K562 (cell line): ENCODE data around the gene PRSS38. TPM values are rescaled to one million over a fixed set of nuclear protein-coding genes. Genes with fewer than 3 reads are reported as not detected.

Source experiments
- C11orf30 ChIP-seq: fragments of 450-650 bp; IDR thresholded peaks from 2 replicates; pipeline ENCODE4 v1.6.1; 2016; ENCODE audit warnings: low read depth, mild to moderate bottlenecking
- ESRRA ChIP-seq: fragments of 450-650 bp; IDR thresholded peaks from 2 replicates; pipeline ENCODE4 v1.6.1; 2014; ENCODE audit warnings: low read depth, mild to moderate bottlenecking, moderate library complexity, borderline replicate concordance
- GTF3C2 ChIP-seq: IDR thresholded peaks from 3 replicates; pipeline ENCODE4 v1.6.1; 2011; ENCODE audit warnings: borderline replicate concordance, mild to moderate bottlenecking, moderate library complexity; ENCODE audit not compliant: insufficient read length; ENCODE audit errors: extremely low read depth
- ID3 ChIP-seq, 2 experiments: fragments of 250-450 bp in 1 of 2; fragments of 450-650 bp in 1 of 2; sonication (Bioruptor Pico) in 1 of 2; IDR thresholded peaks; 2 replicates each; pipeline versions ENCODE4 v1.6.1 to v1.8.0; 2016 to 2021; ENCODE audit warnings: mild to moderate bottlenecking in 2 of 2, moderate library complexity in 2 of 2, missing compliant biosample characterization in 1 of 2, missing genetic modification characterization in 1 of 2
- MAFG ChIP-seq: fragments of 450-650 bp; conservative IDR thresholded peaks from 2 replicates; pipeline ENCODE4 v1.6.1; 2016; ENCODE audit warnings: missing genetic modification characterization, missing compliant biosample characterization
- MED1 ChIP-seq: sonication (generic); formaldehyde crosslinking; IDR thresholded peaks from 2 replicates; pipeline ENCODE4 v1.8.1; 2023; ENCODE audit warnings: missing genetic modification reagents, borderline replicate concordance
- NCOA6 ChIP-seq: fragments of 450-650 bp; IDR thresholded peaks from 2 replicates; pipeline ENCODE4 v1.6.1; 2017; ENCODE audit warnings: mild to moderate bottlenecking
- NFE2L1 ChIP-seq: fragments of 450-650 bp; IDR thresholded peaks from 2 replicates; pipeline ENCODE4 v1.6.1; 2016; ENCODE audit warnings: missing genetic modification characterization, low read depth, mild to moderate bottlenecking, missing compliant biosample characterization, moderate library complexity, borderline replicate concordance
- OTX1 ChIP-seq: fragments of 450-650 bp; formaldehyde crosslinking; IDR thresholded peaks from 2 replicates; pipeline ENCODE4 v1.4.0; 2022; ENCODE audit warnings: mild to moderate bottlenecking
- SAFB2 ChIP-seq: fragments of 200-400 bp; formaldehyde crosslinking; IDR thresholded peaks from 2 replicates; pipeline ENCODE4 v1.6.1; 2018; ENCODE audit warnings: borderline replicate concordance, low read length, low read depth, moderate library complexity; ENCODE audit not compliant: severe bottlenecking
- SMARCE1 ChIP-seq: fragments of 450-650 bp; IDR thresholded peaks from 2 replicates; pipeline ENCODE4 v1.7.1; 2016; ENCODE audit warnings: mild to moderate bottlenecking
- SRSF9 ChIP-seq: fragments of 200-400 bp; formaldehyde crosslinking; IDR thresholded peaks from 2 replicates; pipeline ENCODE4 v1.6.1; 2017; ENCODE audit warnings: low read depth, low read length, borderline replicate concordance
- TEAD1 ChIP-seq, 2 experiments: fragments of 450-650 bp in 1 of 2; sonication (generic) in 1 of 2; formaldehyde crosslinking; IDR thresholded peaks; 2 replicates each; pipeline versions ENCODE4 v1.4.0 to v1.8.0; 2020 to 2022; ENCODE audit warnings: mild to moderate bottlenecking in 2 of 2, missing genetic modification reagents in 1 of 2
- USF1 ChIP-seq: sonication (generic); formaldehyde crosslinking; IDR thresholded peaks from 2 replicates; pipeline ENCODE4 v1.9.0; 2022; ENCODE audit warnings: mild to moderate bottlenecking, missing genetic modification reagents
- ZNF316 ChIP-seq: fragments of 450-650 bp; IDR thresholded peaks from 2 replicates; pipeline ENCODE4 v1.6.1; 2016
- ZNF445 ChIP-seq: fragments of 250-450 bp; sonication (Bioruptor Pico); IDR thresholded peaks from 2 replicates; pipeline ENCODE4 v1.4.0; 2020; ENCODE audit warnings: low read depth, mild to moderate bottlenecking, moderate library complexity
- polyA plus RNA-seq, 8 experiments: library from polyadenylated mRNA; depleted of rRNA in 4 of 8; stranded (reverse) in 5 of 8; unstranded in 3 of 8; fragments of >200 nt; fragmentation: Nextera tagmentation in 2 of 8; fragmentation: Illumina TruSeq in 1 of 8; extraction: Ambion mirVana in 2 of 8; extraction: Trizol in 1 of 8; gene quantifications; 2 replicates each; pipeline versions ENCODE4 v1.2.1 to v1.2.3, GENCODE V29; 2011 to 2014; ENCODE audit warnings: inconsistent platforms in 1 of 8, missing spikeins in 1 of 8
- total RNA-seq, 7 experiments: library from RNA; depleted of rRNA in 6 of 7; stranded (reverse); fragments of >200 nt in 6 of 7; fragmentation: Illumina TruSeq in 2 of 7; extraction: Trizol in 2 of 7; gene quantifications; 2 replicates each; pipeline versions ENCODE4 v1.2.1 to v1.2.3, GENCODE V29; 2011 to 2021; ENCODE audit warnings: low replicate concordance in 1 of 7

PRSS38 gene
- total and polyA plus RNA-seq, 9 of the 15 experiments (the other 6 are each of a cell fraction or from before 2014, with no cell fraction given) = 0.09 to 0.14 TPM; not detected in 7

GRCh38 chr1:227791425-227792143 lies 23.9 kb upstream of the PRSS38 start (continued):
- TF ChIP-seq MED1 (CRISPR knock-in tag) = no peak
- peak; percentile 76; the same call in 1 of the 2 replicates for TF ChIP-seq OTX1 (CRISPR knock-in tag)
- TF ChIP-seq ESRRA = peak; percentile 46; the same call in 1 of the 2 replicates
- TF ChIP-seq SAFB2 = no peak
- TF ChIP-seq USF1 = no peak
- no peak for TF ChIP-seq NCOA6
- TF ChIP-seq ZNF316 = peak; percentile 89
- TF ChIP-seq SMARCE1 = no peak
- TF ChIP-seq C11orf30 = peak; percentile 84
- no peak for TF ChIP-seq NFE2L1 (tag)
- TF ChIP-seq TEAD1 (CRISPR knock-in tag; IDR thresholded peaks at IDR 0.05) = no peak
- TF ChIP-seq SRSF9 = no peak
- no peak for TF ChIP-seq ID3 (CRISPR knock-in tag; IDR thresholded peaks at IDR 0.05)
- TF ChIP-seq ID3 (tag; IDR thresholded peaks at IDR 0.05) = no peak
- TF ChIP-seq ZNF445 (CRISPR knock-in tag) = no peak
- TF ChIP-seq GTF3C2 = no peak
- TF ChIP-seq MAFG (tag) = peak; percentile 78
